Hepatocyte (in vitro differentiated cells): ENCODE results near the gene RAB41. TPM values are rescaled to one million over a fixed set of nuclear protein-coding genes. Genes with fewer than 3 reads are reported as not detected.
"Not testable (repeated sequence)": the region's sequence is repeated elsewhere in the genome, so short reads cannot be mapped to it uniquely, and the experiment has no call there.

Experiments used
- DNase-seq: peaks from one replicate; pipeline ENCODE4 v3.0.0-alpha.2; 2016; ENCODE audit warnings: low spot score
- H2AFZ ChIP-seq: fragments of 200-600 bp; sonication (generic); 2 replicates; pipeline ENCODE4 v1.6.0; 2016; ENCODE audit warnings: antibody characterized with exemption, mild to moderate bottlenecking
- H3K27ac ChIP-seq: fragments of 200-600 bp; sonication (generic); 2 replicates; pipeline ENCODE4 v1.5.1; 2016; ENCODE audit warnings: mild to moderate bottlenecking
- H3K27me3 ChIP-seq: fragments of 200-600 bp; sonication (generic); 2 replicates; pipeline ENCODE4 v1.6.1; 2016
- H3K36me3 ChIP-seq: fragments of 200-600 bp; sonication (generic); replicated peaks from 2 replicates; pipeline ENCODE4 v1.5.1; 2016; ENCODE audit warnings: low read depth; ENCODE audit not compliant: insufficient read depth
- H3K4me1 ChIP-seq: fragments of 200-600 bp; sonication (generic); 2 replicates; pipeline ENCODE4 v1.5.1; 2016; ENCODE audit warnings: mild to moderate bottlenecking, moderate library complexity; ENCODE audit not compliant: insufficient read depth
- H3K4me2 ChIP-seq: fragments of 200-600 bp; sonication (generic); 2 replicates; pipeline ENCODE4 v1.6.0; 2016
- H3K4me3 ChIP-seq: fragments of 200-600 bp; sonication (generic); 2 replicates; pipeline ENCODE4 v1.5.1; 2016; ENCODE audit warnings: mild to moderate bottlenecking
- H3K79me2 ChIP-seq: fragments of 200-600 bp; sonication (generic); 2 replicates; pipeline ENCODE4 v1.6.0; 2017; ENCODE audit warnings: mild to moderate bottlenecking
- H3K9me2 ChIP-seq: fragments of 200-600 bp; sonication (generic); replicated peaks from 2 replicates; pipeline ENCODE4 v1.6.0; 2017; ENCODE audit warnings: mild to moderate bottlenecking; ENCODE audit not compliant: insufficient read depth
- H3K9me3 ChIP-seq: fragments of 200-600 bp; sonication (generic); 2 replicates; pipeline ENCODE4 v1.5.1; 2016; ENCODE audit warnings: low read depth, mild to moderate bottlenecking
- H4K20me1 ChIP-seq: fragments of 200-600 bp; sonication (generic); 2 replicates; pipeline ENCODE4 v1.6.0; 2016; ENCODE audit warnings: mild to moderate bottlenecking; ENCODE audit not compliant: insufficient read depth, poor library complexity, severe bottlenecking
- EZH2 ChIP-seq: fragments of 200-600 bp; sonication (generic); IDR thresholded peaks from 2 replicates; pipeline ENCODE4 v1.6.1; 2016; ENCODE audit warnings: antibody characterized with exemption, mild to moderate bottlenecking, borderline replicate concordance
- EZH2phosphoT487 ChIP-seq: fragments of 200-600 bp; sonication (generic); IDR thresholded peaks from one replicate; pipeline ENCODE4 v1.6.1; 2018; ENCODE audit warnings: antibody characterized with exemption, mild to moderate bottlenecking, low read depth, moderate library complexity; ENCODE audit not compliant: unreplicated experiment, severe bottlenecking
- WGBS: methylation state at CpG from one replicate; pipeline ENCODE4 v1.1.6; 2016; ENCODE audit warnings: low lambda C conversion rate; ENCODE audit errors: missing lambda C conversion rate; 5-methylcytosine and 5-hydroxymethylcytosine counted together
- polyA plus RNA-seq: library from polyadenylated mRNA; unstranded; fragments of >200 nt; fragmentation: Nextera tagmentation; extraction: Ambion mirVana; gene quantifications from 2 replicates; pipeline ENCODE4 v1.2.1, GENCODE V29; 2016
- total RNA-seq: library from RNA; depleted of rRNA; stranded (reverse); fragments of >200 nt; gene quantifications from 2 replicates; pipeline ENCODE4 v1.2.3, GENCODE V29; 2014
- TF ChIP-seq, protein P1 (sequence below): fragments of 200-600 bp; sonication (generic); IDR thresholded peaks from 2 replicates; pipeline ENCODE4 v1.5.1; 2016; ENCODE audit warnings: antibody characterized with exemption, mild to moderate bottlenecking; ENCODE audit not compliant: poor library complexity

Gene RAB41
- total and polyA plus RNA-seq, 2 experiments from 2014 or later: not detected

DNA sequence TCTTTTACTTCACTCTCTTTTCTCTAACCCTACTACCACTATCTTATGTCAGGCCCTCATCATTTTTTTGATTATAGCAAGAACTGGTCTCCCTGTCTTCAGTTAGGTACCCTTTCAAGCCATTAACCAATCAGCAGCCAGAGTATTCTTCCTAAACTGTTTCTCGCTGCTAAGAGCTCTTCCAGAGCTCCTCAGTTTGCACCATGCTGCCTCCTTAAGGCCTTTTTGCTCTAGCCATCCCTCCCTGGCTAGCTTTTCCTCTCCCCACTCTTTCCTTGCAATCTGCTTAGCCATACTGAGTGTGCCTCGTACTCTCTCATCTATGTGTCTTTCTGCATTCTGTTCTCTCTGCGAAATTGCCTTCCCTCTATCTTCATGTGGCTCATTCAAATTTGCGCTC lies 40.8 kb downstream of the RAB41 start:
- WGBS: 84% methylated on average over 4 of the region's 4 CpGs
- Histone ChIP-seq H3K36me3 (no peaks in the 10 kb centered on the region), H3K4me2 (no peak overlapping the region), H3K79me2 (no peaks in the 10 kb centered on the region), H3K4me3 (no peak overlapping the region), H3K9me3 (no peaks in the 10 kb centered on the region), H4K20me1 (no peaks in the 10 kb centered on the region), H2AFZ (no peak overlapping the region), H3K27me3 (no peaks in the 10 kb centered on the region), H3K4me1 (no peaks in the 10 kb centered on the region), H3K27ac (no peak overlapping the region), H3K9me2 (no peaks in the 10 kb centered on the region)
- TF ChIP-seq EZH2: no peak
- TF ChIP-seq, protein P1, sequence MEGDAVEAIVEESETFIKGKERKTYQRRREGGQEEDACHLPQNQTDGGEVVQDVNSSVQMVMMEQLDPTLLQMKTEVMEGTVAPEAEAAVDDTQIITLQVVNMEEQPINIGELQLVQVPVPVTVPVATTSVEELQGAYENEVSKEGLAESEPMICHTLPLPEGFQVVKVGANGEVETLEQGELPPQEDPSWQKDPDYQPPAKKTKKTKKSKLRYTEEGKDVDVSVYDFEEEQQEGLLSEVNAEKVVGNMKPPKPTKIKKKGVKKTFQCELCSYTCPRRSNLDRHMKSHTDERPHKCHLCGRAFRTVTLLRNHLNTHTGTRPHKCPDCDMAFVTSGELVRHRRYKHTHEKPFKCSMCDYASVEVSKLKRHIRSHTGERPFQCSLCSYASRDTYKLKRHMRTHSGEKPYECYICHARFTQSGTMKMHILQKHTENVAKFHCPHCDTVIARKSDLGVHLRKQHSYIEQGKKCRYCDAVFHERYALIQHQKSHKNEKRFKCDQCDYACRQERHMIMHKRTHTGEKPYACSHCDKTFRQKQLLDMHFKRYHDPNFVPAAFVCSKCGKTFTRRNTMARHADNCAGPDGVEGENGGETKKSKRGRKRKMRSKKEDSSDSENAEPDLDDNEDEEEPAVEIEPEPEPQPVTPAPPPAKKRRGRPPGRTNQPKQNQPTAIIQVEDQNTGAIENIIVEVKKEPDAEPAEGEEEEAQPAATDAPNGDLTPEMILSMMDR: no peak
- TF ChIP-seq EZH2phosphoT487: no peak
- no peak for DNase-seq

GRCh38 chrX:70323628-70324027 lies 41.7 kb downstream of the RAB41 start:
- H3K4me3 ChIP-seq, H2AFZ ChIP-seq, H3K27me3 ChIP-seq, H3K9me2 ChIP-seq, H3K36me3 ChIP-seq, H3K79me2 ChIP-seq, H3K4me1 ChIP-seq, H3K27ac ChIP-seq, H4K20me1 ChIP-seq, DNase-seq, H3K4me2 ChIP-seq, H3K9me3 ChIP-seq: not testable (repeated sequence)
- 72% methylated on average over 6 of the region's 6 CpGs for WGBS

GRCh38 chrX:70324326-70324725 lies 42.4 kb downstream of the RAB41 start:
- DNase-seq: no peak
- Histone ChIP-seq H3K4me3 (no peak overlapping the region), H4K20me1 (no peaks in the 10 kb centered on the region), H3K9me3 (no peaks in the 10 kb centered on the region), H3K79me2 (no peaks in the 10 kb centered on the region), H2AFZ (no peak overlapping the region), H3K4me2 (no peak overlapping the region), H3K27me3 (no peaks in the 10 kb centered on the region), H3K4me1 (no peaks in the 10 kb centered on the region), H3K36me3 (no peaks in the 10 kb centered on the region), H3K27ac (no peak overlapping the region), H3K9me2 (no peaks in the 10 kb centered on the region)
- WGBS: 90% methylated on average over 2 of the region's 2 CpGs
- TF ChIP-seq, protein P1: no peak
- TF ChIP-seq EZH2 (no peak), EZH2phosphoT487 (no peak)

DNA sequence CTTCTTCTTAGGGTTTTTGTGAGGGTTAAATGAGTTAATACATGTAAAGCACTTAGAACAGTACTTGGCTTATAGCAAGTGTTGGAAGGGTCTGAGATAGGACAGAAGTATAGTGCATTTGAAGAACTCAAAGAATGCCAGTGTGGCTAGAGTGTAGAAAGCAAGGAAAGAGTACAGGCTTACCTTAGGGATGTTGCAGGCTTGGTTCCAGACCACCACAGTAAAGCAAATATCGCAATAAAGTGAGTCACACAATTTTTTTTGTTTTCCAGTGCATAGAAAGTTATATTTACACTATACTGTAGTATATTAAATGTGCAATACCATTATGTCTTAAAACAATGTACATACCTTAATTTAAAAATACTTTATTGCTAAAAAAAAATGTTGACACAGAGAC lies 49.2 kb downstream of the RAB41 start:
- no peak overlapping the region for H3K27ac ChIP-seq
- no peaks in the 10 kb centered on the region for H3K36me3 ChIP-seq
- no peaks in the 10 kb centered on the region for H3K9me2 ChIP-seq
- H3K27me3 ChIP-seq: no peaks in the 10 kb centered on the region
- H3K4me3 ChIP-seq: no peak overlapping the region
- no peak overlapping the region for H3K4me2 ChIP-seq
- DNase-seq: no peak
- WGBS: 61% methylated on average over 1 of the region's 1 CpG
- H3K4me1 ChIP-seq: no peaks in the 10 kb centered on the region
- no peaks in the 10 kb centered on the region for H3K79me2 ChIP-seq
- H2AFZ ChIP-seq: no peak overlapping the region
- H3K9me3 ChIP-seq: no peaks in the 10 kb centered on the region
- H4K20me1 ChIP-seq: no peaks in the 10 kb centered on the region
- TF ChIP-seq, protein P1: no peak
- TF ChIP-seq EZH2: no peak
